SK-N-DZ (cell line): ENCODE data around the gene BPIFB3.

ENCODE experiments used
- DNase-seq: peaks from one replicate; pipeline ENCODE4 v3.0.0-alpha.2; 2015; ENCODE audit warnings: low spot score

The BPIFB3 gene

GRCh38 chr20:33015700-33016580 lies 37.8 kb upstream of the BPIFB3 start:
- DNase-seq, result no peak

- DNase-seq, result no peak
Measured at GRCh38 chr20:33016581-33017109, 37.1 kb upstream of the BPIFB3 start.

GRCh38 chr20:33017542-33017941 lies 36.2 kb upstream of the BPIFB3 start:
- no peak for DNase-seq

- DNase-seq, result no peak
Measured at GRCh38 chr20:33018169-33018931, 35.4 kb upstream of the BPIFB3 start.

GRCh38 chr20:33019465-33020277 lies 34.0 kb upstream of the BPIFB3 start:
- no peak for DNase-seq

- no peak for DNase-seq
Measured at GRCh38 chr20:33020278-33021161, 33.2 kb upstream of the BPIFB3 start.

GRCh38 chr20:33021879-33022278 lies 31.8 kb upstream of the BPIFB3 start:
- no peak for DNase-seq

- DNase-seq, result no peak
Measured at GRCh38 chr20:33022289-33022688, 31.4 kb upstream of the BPIFB3 start.

GRCh38 chr20:33022694-33023438 lies 30.8 kb upstream of the BPIFB3 start:
- DNase-seq, result no peak

GRCh38 chr20:33023439-33024242 lies 30.1 kb upstream of the BPIFB3 start:
- no peak for DNase-seq

- no peak for DNase-seq
Measured at GRCh38 chr20:33024243-33024560, 29.5 kb upstream of the BPIFB3 start.

GRCh38 chr20:33024609-33025317 lies 28.9 kb upstream of the BPIFB3 start:
- DNase-seq, result no peak

- DNase-seq, result no peak
Measured at GRCh38 chr20:33025318-33025876, 28.3 kb upstream of the BPIFB3 start.

- DNase-seq, result no peak
Measured at GRCh38 chr20:33026072-33026778, 27.5 kb upstream of the BPIFB3 start.

GRCh38 chr20:33026779-33027759 lies 26.6 kb upstream of the BPIFB3 start:
- no peak for DNase-seq
